WTC11 (cell line): Measurements from ENCODE around the gene USP16. TPM values are rescaled to one million over a fixed set of nuclear protein-coding genes. Genes with fewer than 3 reads are reported as not detected.

Experiments used
- ATAC-seq: fragments of 200-7000 bp; cut with Tn5 transposase; 2 replicates; pipeline ENCODE4 v1.10.0; 2021; ENCODE audit warnings: mild to moderate bottlenecking, moderate library complexity
- CTCF ChIA-PET: fragments of 300-600 bp; sonication (Branson Sonifier 250); formaldehyde crosslinking; loops from one replicate; lab custom pipeline; 2021; ENCODE audit warnings: antibody characterized with exemption; lab: Charles Lee
- POLR2A ChIA-PET: fragments of 350-600 bp; sonication (Branson Sonifier 250); formaldehyde crosslinking; loops from one replicate; lab custom pipeline; 2021; ENCODE audit warnings: antibody characterized with exemption; lab: Charles Lee
- DNase-seq: peaks from one replicate; pipeline ENCODE4 v3.0.0; 2021; ENCODE audit warnings: low spot score
- H3K27ac Mint-ChIP-seq: 2 replicates; pipeline ENCODE4 v1.8.0; 2021; ENCODE audit warnings: mixed read lengths
- H3K27me3 Mint-ChIP-seq: 2 replicates; pipeline ENCODE4 v1.8.0; 2021; ENCODE audit warnings: low read depth, mild to moderate bottlenecking, moderate library complexity, mixed read lengths
- H3K36me3 Mint-ChIP-seq: 2 replicates; pipeline ENCODE4 v1.8.0; 2021; ENCODE audit warnings: mixed read lengths
- H3K4me1 Mint-ChIP-seq: 2 replicates; pipeline ENCODE4 v1.8.0; 2022; ENCODE audit warnings: mixed read lengths
- H3K4me3 Mint-ChIP-seq: 2 replicates; pipeline ENCODE4 v1.8.0; 2021; ENCODE audit warnings: mild to moderate bottlenecking, moderate library complexity, mixed read lengths
- H3K9me3 Mint-ChIP-seq: 2 replicates; pipeline ENCODE4 v1.8.0; 2021; ENCODE audit warnings: mixed read lengths
- ATF1 ChIP-seq: sonication (generic); formaldehyde crosslinking; IDR thresholded peaks from 2 replicates; pipeline ENCODE4 v1.8.1; 2023; ENCODE audit warnings: mild to moderate bottlenecking, moderate library complexity, missing genetic modification reagents
- ATF2 ChIP-seq: sonication (generic); formaldehyde crosslinking; IDR thresholded peaks from 2 replicates; pipeline ENCODE4 v1.8.1; 2022; ENCODE audit warnings: low read depth, missing genetic modification reagents, borderline replicate concordance
- CTCF ChIP-seq: fragments of 200-600 bp; IDR thresholded peaks from 2 replicates; pipeline ENCODE4 v1.8.0; 2022; ENCODE audit warnings: antibody characterized with exemption
- FOXJ3 ChIP-seq: sonication (generic); formaldehyde crosslinking; IDR thresholded peaks from 2 replicates; pipeline ENCODE4 v1.9.0; 2021; ENCODE audit warnings: missing genetic modification reagents, mild to moderate bottlenecking, borderline replicate concordance
- FOXK1 ChIP-seq: sonication (generic); formaldehyde crosslinking; IDR thresholded peaks from 2 replicates; pipeline ENCODE4 v1.8.0; 2022; ENCODE audit warnings: mild to moderate bottlenecking, moderate library complexity, missing genetic modification reagents
- FOXP4 ChIP-seq: sonication (generic); formaldehyde crosslinking; IDR thresholded peaks from 2 replicates; pipeline ENCODE4 v1.8.0; 2022; ENCODE audit warnings: mild to moderate bottlenecking, missing genetic modification reagents
- KAT7 ChIP-seq: sonication (generic); formaldehyde crosslinking; IDR thresholded peaks from 2 replicates; pipeline ENCODE4 v1.8.1; 2023; ENCODE audit warnings: missing genetic modification reagents, mild to moderate bottlenecking, borderline replicate concordance
- MXD4 ChIP-seq: fragments of 250-450 bp; sonication (Bioruptor Pico); IDR thresholded peaks from 2 replicates; pipeline ENCODE4 v1.8.0; 2021; ENCODE audit warnings: mild to moderate bottlenecking, moderate library complexity, borderline replicate concordance
- MYBL2 ChIP-seq: sonication (generic); formaldehyde crosslinking; IDR thresholded peaks from 2 replicates; pipeline ENCODE4 v1.8.1; 2023; ENCODE audit warnings: mild to moderate bottlenecking, moderate library complexity, missing genetic modification reagents
- RORB ChIP-seq: fragments of 250-450 bp; sonication (Bioruptor Pico); IDR thresholded peaks from 2 replicates; pipeline ENCODE4 v1.9.0; 2021; ENCODE audit warnings: mild to moderate bottlenecking
- SMAD3 ChIP-seq: sonication (generic); formaldehyde crosslinking; IDR thresholded peaks from 2 replicates; pipeline ENCODE4 v1.8.0; 2022; ENCODE audit warnings: missing genetic modification reagents, mild to moderate bottlenecking, borderline replicate concordance
- TCF7 ChIP-seq: sonication (generic); formaldehyde crosslinking; IDR thresholded peaks from 2 replicates; pipeline ENCODE4 v1.8.0; 2022; ENCODE audit warnings: mild to moderate bottlenecking, low read depth, missing genetic modification reagents, moderate library complexity
- ZMAT4 ChIP-seq: fragments of 250-450 bp; sonication (Bioruptor Pico); IDR thresholded peaks from 2 replicates; pipeline ENCODE4 v1.9.0; 2021; ENCODE audit warnings: mild to moderate bottlenecking
- ZNF138 ChIP-seq: sonication (generic); formaldehyde crosslinking; conservative IDR thresholded peaks from 2 replicates; pipeline ENCODE4 v1.8.1; 2022; ENCODE audit warnings: mild to moderate bottlenecking, moderate library complexity, missing genetic modification reagents
- ZNF512 ChIP-seq: sonication (generic); formaldehyde crosslinking; IDR thresholded peaks from 2 replicates; pipeline ENCODE4 v1.8.1; 2022; ENCODE audit warnings: missing genetic modification reagents, borderline replicate concordance
- ZNF671 ChIP-seq: fragments of 250-450 bp; sonication (Bioruptor Pico); IDR thresholded peaks from 2 replicates; pipeline ENCODE4 v1.8.0; 2021; ENCODE audit warnings: mild to moderate bottlenecking
- total RNA-seq: library from RNA; stranded (reverse); gene quantifications from 3 replicates; pipeline ENCODE4 v1.2.3, GENCODE V29; 2021
- TF ChIP-seq, protein P1 (sequence below): sonication (generic); formaldehyde crosslinking; IDR thresholded peaks from 2 replicates; pipeline ENCODE4 v1.8.1; 2023; ENCODE audit warnings: mild to moderate bottlenecking, missing genetic modification reagents, borderline replicate concordance
- TF ChIP-seq, protein P2 (sequence below): sonication (generic); formaldehyde crosslinking; IDR thresholded peaks from 2 replicates; pipeline ENCODE4 v1.8.0; 2022; ENCODE audit warnings: mild to moderate bottlenecking, missing genetic modification reagents

Gene USP16
- total RNA-seq, 1 experiment from 2014 or later = 20.8 TPM

DNA sequence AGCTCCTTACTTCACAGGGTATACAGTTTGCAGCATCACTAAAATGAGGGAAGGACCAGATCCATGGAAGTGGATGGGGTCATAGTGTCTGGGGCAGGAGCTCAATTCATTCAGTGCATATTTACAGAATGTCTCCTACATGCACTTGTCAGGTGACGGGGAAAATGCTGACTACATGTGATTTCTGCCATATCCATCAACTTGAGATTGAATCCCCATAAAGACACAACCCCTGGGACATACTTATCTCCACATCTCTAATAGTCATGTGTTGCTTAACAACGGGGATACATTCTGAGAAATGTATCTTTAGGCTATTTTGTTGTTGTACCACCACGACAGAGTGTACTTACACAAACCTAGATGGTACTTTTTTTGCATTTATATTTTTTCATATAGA is 17.3 kb upstream of the USP16 start:
- POLR2A ChIA-PET = no interaction called here
- no peak overlapping the region for H3K27ac Mint-ChIP-seq
- TF ChIP-seq TCF7 (CRISPR knock-in tag) = no peak
- TF ChIP-seq, protein P1, sequence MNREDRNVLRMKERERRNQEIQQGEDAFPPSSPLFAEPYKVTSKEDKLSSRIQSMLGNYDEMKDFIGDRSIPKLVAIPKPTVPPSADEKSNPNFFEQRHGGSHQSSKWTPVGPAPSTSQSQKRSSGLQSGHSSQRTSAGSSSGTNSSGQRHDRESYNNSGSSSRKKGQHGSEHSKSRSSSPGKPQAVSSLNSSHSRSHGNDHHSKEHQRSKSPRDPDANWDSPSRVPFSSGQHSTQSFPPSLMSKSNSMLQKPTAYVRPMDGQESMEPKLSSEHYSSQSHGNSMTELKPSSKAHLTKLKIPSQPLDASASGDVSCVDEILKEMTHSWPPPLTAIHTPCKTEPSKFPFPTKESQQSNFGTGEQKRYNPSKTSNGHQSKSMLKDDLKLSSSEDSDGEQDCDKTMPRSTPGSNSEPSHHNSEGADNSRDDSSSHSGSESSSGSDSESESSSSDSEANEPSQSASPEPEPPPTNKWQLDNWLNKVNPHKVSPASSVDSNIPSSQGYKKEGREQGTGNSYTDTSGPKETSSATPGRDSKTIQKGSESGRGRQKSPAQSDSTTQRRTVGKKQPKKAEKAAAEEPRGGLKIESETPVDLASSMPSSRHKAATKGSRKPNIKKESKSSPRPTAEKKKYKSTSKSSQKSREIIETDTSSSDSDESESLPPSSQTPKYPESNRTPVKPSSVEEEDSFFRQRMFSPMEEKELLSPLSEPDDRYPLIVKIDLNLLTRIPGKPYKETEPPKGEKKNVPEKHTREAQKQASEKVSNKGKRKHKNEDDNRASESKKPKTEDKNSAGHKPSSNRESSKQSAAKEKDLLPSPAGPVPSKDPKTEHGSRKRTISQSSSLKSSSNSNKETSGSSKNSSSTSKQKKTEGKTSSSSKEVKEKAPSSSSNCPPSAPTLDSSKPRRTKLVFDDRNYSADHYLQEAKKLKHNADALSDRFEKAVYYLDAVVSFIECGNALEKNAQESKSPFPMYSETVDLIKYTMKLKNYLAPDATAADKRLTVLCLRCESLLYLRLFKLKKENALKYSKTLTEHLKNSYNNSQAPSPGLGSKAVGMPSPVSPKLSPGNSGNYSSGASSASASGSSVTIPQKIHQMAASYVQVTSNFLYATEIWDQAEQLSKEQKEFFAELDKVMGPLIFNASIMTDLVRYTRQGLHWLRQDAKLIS = no peak
- no peak for TF ChIP-seq SMAD3
- TF ChIP-seq FOXP4 = no peak
- TF ChIP-seq ATF1 = no peak
- no peak for TF ChIP-seq ATF2 (CRISPR knock-in tag)
- TF ChIP-seq RORB (CRISPR knock-in tag) = no peak
- no peak for TF ChIP-seq ZNF671 (CRISPR knock-in tag)
- TF ChIP-seq FOXJ3 (CRISPR knock-in tag) = no peak
- no peak for TF ChIP-seq KAT7 (CRISPR knock-in tag)
- TF ChIP-seq ZNF138 = no peak
- no peak for TF ChIP-seq MYBL2 (CRISPR knock-in tag)
- no peak for TF ChIP-seq ZNF512 (CRISPR knock-in tag)
- TF ChIP-seq, protein P2, sequence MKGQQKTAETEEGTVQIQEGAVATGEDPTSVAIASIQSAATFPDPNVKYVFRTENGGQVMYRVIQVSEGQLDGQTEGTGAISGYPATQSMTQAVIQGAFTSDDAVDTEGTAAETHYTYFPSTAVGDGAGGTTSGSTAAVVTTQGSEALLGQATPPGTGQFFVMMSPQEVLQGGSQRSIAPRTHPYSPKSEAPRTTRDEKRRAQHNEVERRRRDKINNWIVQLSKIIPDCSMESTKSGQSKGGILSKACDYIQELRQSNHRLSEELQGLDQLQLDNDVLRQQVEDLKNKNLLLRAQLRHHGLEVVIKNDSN (CRISPR knock-in tag) = no peak
- peaks cover 6% of the 10 kb centered on the region; the same call in 1 of the 2 replicates for H3K36me3 Mint-ChIP-seq
- H3K27me3 Mint-ChIP-seq = no peaks in the 10 kb centered on the region
- no peaks in the 10 kb centered on the region for H3K9me3 Mint-ChIP-seq
- DNase-seq = no peak
- ATAC-seq = no peak
- H3K4me1 Mint-ChIP-seq = no peaks in the 10 kb centered on the region; the same call in 1 of the 2 replicates
- H3K4me3 Mint-ChIP-seq = no peak overlapping the region
- CTCF ChIA-PET = no interaction called here

- no peak overlapping the region for H3K27ac Mint-ChIP-seq
- no peak overlapping the region for H3K4me3 Mint-ChIP-seq
- ChIA-PET POLR2A (no interaction called here), CTCF (no interaction called here)
- H3K4me1 Mint-ChIP-seq = no peaks in the 10 kb centered on the region; the same call in 1 of the 2 replicates
- no peaks in the 10 kb centered on the region for H3K27me3 Mint-ChIP-seq
- peaks cover 11% of the 10 kb centered on the region for H3K36me3 Mint-ChIP-seq
- peaks cover 5% of the 10 kb centered on the region for H3K9me3 Mint-ChIP-seq
- DNase-seq (no peak), ATAC-seq (no peak)
- TF ChIP-seq CTCF (no peak), ZMAT4 (CRISPR knock-in tag) (no peak), SMAD3 (no peak), ATF1 (no peak), FOXK1 (CRISPR knock-in tag) (no peak), MXD4 (no peak)
- TF ChIP-seq, protein P1 = no peak
These were observed 16.7 kb upstream of the USP16 start for GRCh38 chr21:29007810-29008209.
